Stimulated activated effector memory CD8-positive, alpha-beta T cell treated with anti-CD3 and anti-CD28 coated beads, Interleukin-12 subunit alpha, Interleukin-12 subunit beta, amount 100 ng/mL, for 72 hours (primary cell): ENCODE measurements around the gene AVL9.

Experiments
- ATAC-seq: fragments of 150-1000 bp; cut with Tn5 transposase; 2 replicates; pipeline ENCODE4 v1.10.0; 2021
- DNase-seq, 2 donors: peaks; one replicate each; pipeline ENCODE4 v3.0.0; 2021 to 2022; ENCODE audit warnings: low spot score in 2 of 2
- H3K27ac Mint-ChIP-seq: one replicate; pipeline ENCODE4 v1.8.0; 2022; ENCODE audit warnings: mild to moderate bottlenecking, mixed read lengths
- H3K36me3 Mint-ChIP-seq: one replicate; pipeline ENCODE4 v1.8.0; 2022; ENCODE audit warnings: mild to moderate bottlenecking, mixed read lengths
- H3K4me1 Mint-ChIP-seq: one replicate; pipeline ENCODE4 v1.8.0; 2022; ENCODE audit warnings: mixed read lengths
- H3K4me3 Mint-ChIP-seq: one replicate; pipeline ENCODE4 v1.8.0; 2022; ENCODE audit warnings: mild to moderate bottlenecking, mixed read lengths
- H3K9me3 Mint-ChIP-seq: one replicate; pipeline ENCODE4 v1.8.0; 2022; ENCODE audit warnings: mixed read lengths

Gene AVL9

GRCh38 chr7:32537760-32538159 lies 42.5 kb downstream of the AVL9 start:
- DNase-seq, result no peak
- H3K27ac Mint-ChIP-seq, result no peak overlapping the region
- H3K36me3 Mint-ChIP-seq, result peaks cover 2% of the 10 kb centered on the region
- peaks cover 27% of the 10 kb centered on the region for H3K4me1 Mint-ChIP-seq
- H3K9me3 Mint-ChIP-seq, result no peaks in the 10 kb centered on the region
- no peak overlapping the region for H3K4me3 Mint-ChIP-seq
- no peak for ATAC-seq

GRCh38 chr7:32539366-32539765 lies 44.1 kb downstream of the AVL9 start:
- ATAC-seq (no peak), DNase-seq (no peak)
- H3K9me3 Mint-ChIP-seq, result no peaks in the 10 kb centered on the region
- H3K4me1 Mint-ChIP-seq, result peaks cover 36% of the 10 kb centered on the region
- peaks cover 18% of the 10 kb centered on the region for H3K36me3 Mint-ChIP-seq
- no peak overlapping the region for H3K4me3 Mint-ChIP-seq
- H3K27ac Mint-ChIP-seq, result peak overlapping the region; percentile 53

- ATAC-seq (peak; percentile 95), DNase-seq (peak in 1 of 2 donors; percentile 48)
- Mint-ChIP-seq H3K27ac (peak overlapping the region; percentile 53), H3K36me3 (peaks cover 25% of the 10 kb centered on the region), H3K4me1 (peaks cover 36% of the 10 kb centered on the region), H3K4me3 (no peak overlapping the region), H3K9me3 (no peaks in the 10 kb centered on the region)
These were observed 44.7 kb downstream of the AVL9 start for GRCh38 chr7:32539919-32540531.

- ATAC-seq (no peak), DNase-seq (no peak)
- Mint-ChIP-seq H3K4me1 (peaks cover 19% of the 10 kb centered on the region), H3K4me3 (no peak overlapping the region), H3K36me3 (peaks cover 44% of the 10 kb centered on the region), H3K9me3 (no peaks in the 10 kb centered on the region), H3K27ac (no peak overlapping the region)
These were observed 47.3 kb downstream of the AVL9 start for GRCh38 chr7:32542595-32542994.

GRCh38 chr7:32559480-32559879 lies 64.2 kb downstream of the AVL9 start:
- ATAC-seq (no peak), DNase-seq (no peak)
- Mint-ChIP-seq H3K36me3 (peaks cover 98% of the 10 kb centered on the region), H3K4me1 (peaks cover 17% of the 10 kb centered on the region), H3K27ac (no peak overlapping the region), H3K9me3 (no peaks in the 10 kb centered on the region), H3K4me3 (no peak overlapping the region)

- Mint-ChIP-seq H3K36me3 (peaks cover 96% of the 10 kb centered on the region), H3K4me3 (no peak overlapping the region), H3K4me1 (peaks cover 17% of the 10 kb centered on the region), H3K9me3 (no peaks in the 10 kb centered on the region), H3K27ac (no peak overlapping the region)
- ATAC-seq (no peak), DNase-seq (no peak)
These were observed 64.8 kb downstream of the AVL9 start for GRCh38 chr7:32560075-32560474.

- Mint-ChIP-seq H3K9me3 (no peaks in the 10 kb centered on the region), H3K27ac (peak overlapping the region; percentile 75), H3K36me3 (peaks cover 91% of the 10 kb centered on the region), H3K4me1 (peaks cover 17% of the 10 kb centered on the region), H3K4me3 (no peak overlapping the region)
- ATAC-seq (peak; percentile 81), DNase-seq (no peak)
These were observed 66.3 kb downstream of the AVL9 start for GRCh38 chr7:32561613-32562012.

- H3K27ac Mint-ChIP-seq, result no peak overlapping the region
- ATAC-seq (no peak), DNase-seq (no peak)
- peaks cover 77% of the 10 kb centered on the region for H3K36me3 Mint-ChIP-seq
- H3K4me1 Mint-ChIP-seq, result peaks cover 17% of the 10 kb centered on the region
- no peak overlapping the region for H3K4me3 Mint-ChIP-seq
- no peaks in the 10 kb centered on the region for H3K9me3 Mint-ChIP-seq
These were observed 69.3 kb downstream of the AVL9 start for GRCh38 chr7:32564542-32564941.

- peaks cover 80% of the 10 kb centered on the region for H3K36me3 Mint-ChIP-seq
- no peak overlapping the region for H3K4me3 Mint-ChIP-seq
- H3K27ac Mint-ChIP-seq, result no peak overlapping the region
- no peaks in the 10 kb centered on the region for H3K4me1 Mint-ChIP-seq
- DNase-seq (no peak), ATAC-seq (no peak)
- H3K9me3 Mint-ChIP-seq, result no peaks in the 10 kb centered on the region
These were observed 74.3 kb downstream of the AVL9 start for GRCh38 chr7:32569388-32570289.

- H3K4me3 Mint-ChIP-seq, result no peak overlapping the region
- peaks cover 90% of the 10 kb centered on the region for H3K36me3 Mint-ChIP-seq
- no peak for DNase-seq
- H3K9me3 Mint-ChIP-seq, result no peaks in the 10 kb centered on the region
- H3K27ac Mint-ChIP-seq, result no peak overlapping the region
- ATAC-seq, result no peak
- H3K4me1 Mint-ChIP-seq, result no peaks in the 10 kb centered on the region
These were observed 77.9 kb downstream of the AVL9 start for GRCh38 chr7:32573110-32573687.

- ATAC-seq, result no peak
- Mint-ChIP-seq H3K4me3 (no peak overlapping the region), H3K27ac (no peak overlapping the region), H3K9me3 (no peaks in the 10 kb centered on the region), H3K36me3 (peaks cover 96% of the 10 kb centered on the region), H3K4me1 (no peaks in the 10 kb centered on the region)
- DNase-seq, result no peak
These were observed 79.3 kb downstream of the AVL9 start for GRCh38 chr7:32574626-32575025.

- peaks cover 96% of the 10 kb centered on the region for H3K36me3 Mint-ChIP-seq
- H3K27ac Mint-ChIP-seq, result peak overlapping the region; percentile 2
These were observed 82.1 kb downstream of the AVL9 start for GRCh38 chr7:32577421-32577820.

GRCh38 chr7:32579776-32580175 lies 84.5 kb downstream of the AVL9 start:
- Mint-ChIP-seq H3K36me3 (peaks cover 98% of the 10 kb centered on the region), H3K27ac (no peak overlapping the region), H3K4me3 (no peak overlapping the region), H3K9me3 (no peaks in the 10 kb centered on the region), H3K4me1 (no peaks in the 10 kb centered on the region)
- ATAC-seq (no peak), DNase-seq (no peak)

More at GRCh38 chr7:32577421-32577820, 82.1 kb downstream of the AVL9 start:
- Mint-ChIP-seq H3K4me1 (no peaks in the 10 kb centered on the region), H3K9me3 (no peaks in the 10 kb centered on the region), H3K4me3 (no peak overlapping the region)
- DNase-seq (no peak), ATAC-seq (no peak)

GRCh38 chr7:32580646-32581045 lies 85.4 kb downstream of the AVL9 start:
- Mint-ChIP-seq H3K4me1 (no peaks in the 10 kb centered on the region), H3K36me3 (peaks cover 98% of the 10 kb centered on the region), H3K27ac (no peak overlapping the region), H3K4me3 (no peak overlapping the region), H3K9me3 (no peaks in the 10 kb centered on the region)
- DNase-seq (no peak), ATAC-seq (no peak)

- Mint-ChIP-seq H3K4me3 (no peak overlapping the region), H3K27ac (no peak overlapping the region), H3K36me3 (peaks cover 87% of the 10 kb centered on the region), H3K9me3 (no peaks in the 10 kb centered on the region), H3K4me1 (no peaks in the 10 kb centered on the region)
- ATAC-seq (no peak), DNase-seq (no peak)
These were observed 86.7 kb downstream of the AVL9 start for GRCh38 chr7:32582036-32582435.

- DNase-seq (no peak), ATAC-seq (no peak)
- no peak overlapping the region for H3K4me3 Mint-ChIP-seq
- peaks cover 5% of the 10 kb centered on the region for H3K4me1 Mint-ChIP-seq
- no peak overlapping the region for H3K27ac Mint-ChIP-seq
- H3K36me3 Mint-ChIP-seq, result peaks cover 70% of the 10 kb centered on the region
- H3K9me3 Mint-ChIP-seq, result no peaks in the 10 kb centered on the region
These were observed 88.5 kb downstream of the AVL9 start for GRCh38 chr7:32583791-32584190.
